Smooth muscle cell (in vitro differentiated cells): ENCODE results near the gene MYLK4. TPM values are rescaled to one million over a fixed set of nuclear protein-coding genes. Genes with fewer than 3 reads are reported as not detected.

Experiments used
- DNase-seq: peaks from one replicate; lab custom pipeline; 2025; ENCODE audit not compliant: unreplicated experiment; lab: John Stamatoyannopoulos, UW
- H2AFZ ChIP-seq: fragments of 200-600 bp; sonication (generic); 2 replicates; pipeline ENCODE4 v1.6.0; 2016; ENCODE audit warnings: antibody characterized with exemption, low read depth, mild to moderate bottlenecking
- H3F3A ChIP-seq: fragments of 200-600 bp; sonication (generic); 2 replicates; pipeline ENCODE4 v1.6.0; 2017; ENCODE audit warnings: antibody characterized with exemption, low read depth
- H3K27ac ChIP-seq: fragments of 200-600 bp; sonication (generic); 2 replicates; pipeline ENCODE4 v1.5.1; 2016; ENCODE audit warnings: low read depth, mild to moderate bottlenecking
- H3K27me3 ChIP-seq: fragments of 200-600 bp; sonication (generic); 2 replicates; pipeline ENCODE4 v1.6.1; 2016; ENCODE audit warnings: low read depth, mild to moderate bottlenecking
- H3K36me3 ChIP-seq: fragments of 200-600 bp; sonication (generic); 2 replicates; pipeline ENCODE4 v1.5.1; 2016; ENCODE audit warnings: low read depth
- H3K4me1 ChIP-seq: fragments of 200-600 bp; sonication (generic); 2 replicates; pipeline ENCODE4 v1.5.1; 2016; ENCODE audit warnings: low read depth
- H3K4me2 ChIP-seq: fragments of 200-600 bp; sonication (generic); 2 replicates; pipeline ENCODE4 v1.6.0; 2016; ENCODE audit warnings: mild to moderate bottlenecking
- H3K4me3 ChIP-seq: fragments of 200-600 bp; sonication (generic); 2 replicates; pipeline ENCODE4 v1.5.1; 2016; ENCODE audit warnings: mild to moderate bottlenecking
- H3K79me2 ChIP-seq: fragments of 200-600 bp; sonication (generic); 2 replicates; pipeline ENCODE4 v1.6.0; 2016; ENCODE audit warnings: low read depth, mild to moderate bottlenecking
- H3K9ac ChIP-seq: fragments of 200-600 bp; sonication (generic); 2 replicates; pipeline ENCODE4 v1.6.0; 2016; ENCODE audit warnings: low read depth
- H3K9me3 ChIP-seq: fragments of 200-600 bp; sonication (generic); replicated peaks from 2 replicates; pipeline ENCODE4 v1.5.1; 2016; ENCODE audit warnings: low read depth
- H4K20me1 ChIP-seq: fragments of 200-600 bp; sonication (generic); 2 replicates; pipeline ENCODE4 v1.6.0; 2016; ENCODE audit warnings: low read depth
- CTCF ChIP-seq: fragments of 200-600 bp; sonication (generic); IDR thresholded peaks from 2 replicates; pipeline ENCODE4 v1.5.1; 2017; ENCODE audit warnings: borderline replicate concordance, mild to moderate bottlenecking, antibody characterized with exemption; ENCODE audit not compliant: insufficient read depth, poor library complexity, severe bottlenecking
- WGBS: methylation state at CpG from one replicate; pipeline ENCODE4 v1.1.7; 2016; ENCODE audit warnings: low lambda C conversion rate; 5-methylcytosine and 5-hydroxymethylcytosine counted together
- polyA plus RNA-seq: library from polyadenylated mRNA; unstranded; fragments of >200 nt; fragmentation: Nextera tagmentation; extraction: Ambion mirVana; gene quantifications from 2 replicates; pipeline ENCODE4 v1.2.1, GENCODE V29; 2016
- total RNA-seq: library from RNA; depleted of rRNA; stranded (reverse); fragments of >200 nt; gene quantifications from 2 replicates; pipeline ENCODE4 v1.2.3, GENCODE V29; 2014

MYLK4 gene
- total and polyA plus RNA-seq, 2 experiments from 2014 or later: 0.21 to 0.90 TPM

GRCh38 chr6:2667617-2668016 lies 83.1 kb downstream of the MYLK4 start:
- H3F3A ChIP-seq: no peaks in the 10 kb centered on the region
- no peak overlapping the region for H3K4me3 ChIP-seq
- no peaks in the 10 kb centered on the region for H4K20me1 ChIP-seq
- WGBS: 79% methylated on average over 7 of the region's 7 CpGs
- no peak overlapping the region for H2AFZ ChIP-seq
- H3K4me2 ChIP-seq: no peak overlapping the region
- H3K36me3 ChIP-seq: no peaks in the 10 kb centered on the region
- no peaks in the 10 kb centered on the region for H3K4me1 ChIP-seq
- H3K27ac ChIP-seq: no peak overlapping the region
- H3K9ac ChIP-seq: no peak overlapping the region
- no peaks in the 10 kb centered on the region for H3K79me2 ChIP-seq
- no peaks in the 10 kb centered on the region for H3K27me3 ChIP-seq
- no peak for DNase-seq
- H3K9me3 ChIP-seq: no peaks in the 10 kb centered on the region
- no peak for TF ChIP-seq CTCF

GRCh38 chr6:2666906-2667575 lies 83.7 kb downstream of the MYLK4 start:
- Histone ChIP-seq H3K4me2 (no peak overlapping the region), H3K9ac (no peak overlapping the region), H3K27ac (no peak overlapping the region), H3K4me1 (no peaks in the 10 kb centered on the region), H2AFZ (no peak overlapping the region), H3K4me3 (no peak overlapping the region), H3K9me3 (no peaks in the 10 kb centered on the region), H3K36me3 (no peaks in the 10 kb centered on the region), H3K79me2 (no peaks in the 10 kb centered on the region), H3K27me3 (no peaks in the 10 kb centered on the region), H4K20me1 (no peaks in the 10 kb centered on the region), H3F3A (no peaks in the 10 kb centered on the region)
- DNase-seq: no peak
- WGBS: 79% methylated on average over 6 of the region's 6 CpGs
- no peak for TF ChIP-seq CTCF

GRCh38 chr6:2665146-2666070 lies 85.3 kb downstream of the MYLK4 start:
- Histone ChIP-seq H3K36me3 (no peaks in the 10 kb centered on the region), H3K4me1 (no peaks in the 10 kb centered on the region), H3K9ac (no peak overlapping the region), H3K4me2 (no peak overlapping the region), H4K20me1 (no peaks in the 10 kb centered on the region), H3K9me3 (no peaks in the 10 kb centered on the region), H3K4me3 (no peak overlapping the region), H3K27me3 (no peaks in the 10 kb centered on the region), H2AFZ (no peak overlapping the region), H3K79me2 (no peaks in the 10 kb centered on the region), H3K27ac (no peak overlapping the region), H3F3A (no peaks in the 10 kb centered on the region)
- no peak for DNase-seq
- no peak for TF ChIP-seq CTCF
- 75% methylated on average over 11 of the region's 11 CpGs for WGBS
